HL-60 (cell line): ENCODE data around the gene NKAIN2.

Source experiments
- DNase-seq, 2 experiments: peaks; one replicate each; pipeline ENCODE4 v3.0.0-alpha.2; 2010 to 2020; ENCODE audit warnings: low read depth in 1 of 2, low spot score in 1 of 2
- H3K27ac ChIP-seq: fragments of 250-450 bp; sonication (Bioruptor Pico); replicated peaks from 2 replicates; pipeline ENCODE4 v1.5.1; 2020; ENCODE audit warnings: mild to moderate bottlenecking, moderate library complexity
- H3K27me3 ChIP-seq: fragments of 250-450 bp; sonication (Bioruptor Pico); 2 replicates; pipeline ENCODE4 v1.5.1; 2021; ENCODE audit warnings: mild to moderate bottlenecking, moderate library complexity; ENCODE audit not compliant: insufficient read depth, poor library complexity, severe bottlenecking
- H3K4me3 ChIP-seq: replicated peaks from 2 replicates; pipeline ENCODE4 v1.5.1; 2011; ENCODE audit warnings: mild to moderate bottlenecking, control low read depth, low read length; ENCODE audit not compliant: insufficient read depth
- GABPA ChIP-seq: IDR thresholded peaks from 2 replicates; pipeline ENCODE4 v1.6.1; 2012; ENCODE audit warnings: low read depth
- POLR2AphosphoS5 ChIP-seq: IDR thresholded peaks from 2 replicates; pipeline ENCODE4 v1.6.1; 2012; ENCODE audit warnings: low read depth
- SPI1 ChIP-seq: IDR thresholded peaks from 2 replicates; pipeline ENCODE4 v1.6.1; 2012; ENCODE audit warnings: low read depth, mild to moderate bottlenecking, borderline replicate concordance
- TF ChIP-seq, protein P1 (sequence below): IDR thresholded peaks from 2 replicates; pipeline ENCODE4 v1.6.1; 2012; ENCODE audit warnings: low read depth; ENCODE audit not compliant: insufficient replicate concordance
- TF ChIP-seq, protein P2 (sequence below): IDR thresholded peaks from one replicate; pipeline ENCODE4 v1.5.1; 2011; ENCODE audit warnings: low read length, control low read depth, inconsistent platforms; ENCODE audit not compliant: insufficient read depth

Gene NKAIN2

DNA sequence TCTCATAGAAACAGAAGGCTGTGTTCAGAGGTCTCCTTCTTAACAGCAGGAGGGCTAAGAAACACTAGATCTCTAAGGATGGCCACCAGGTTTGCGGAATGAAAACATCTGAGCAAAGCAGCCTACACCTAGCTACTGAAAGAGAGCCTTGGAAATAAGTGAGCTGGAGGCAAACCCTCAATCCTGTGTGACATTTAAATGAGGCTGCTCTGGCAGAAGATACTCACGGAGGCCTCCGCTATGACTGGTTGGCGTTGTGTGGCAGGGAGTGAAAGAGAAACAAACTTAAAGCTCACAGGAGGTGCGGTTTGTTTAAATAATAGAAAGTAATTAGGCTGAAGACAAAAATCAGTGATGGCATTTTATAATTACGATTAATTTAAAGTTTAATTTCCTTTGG is 996.6 kb downstream of the NKAIN2 start:
- DNase-seq = no peak

DNA sequence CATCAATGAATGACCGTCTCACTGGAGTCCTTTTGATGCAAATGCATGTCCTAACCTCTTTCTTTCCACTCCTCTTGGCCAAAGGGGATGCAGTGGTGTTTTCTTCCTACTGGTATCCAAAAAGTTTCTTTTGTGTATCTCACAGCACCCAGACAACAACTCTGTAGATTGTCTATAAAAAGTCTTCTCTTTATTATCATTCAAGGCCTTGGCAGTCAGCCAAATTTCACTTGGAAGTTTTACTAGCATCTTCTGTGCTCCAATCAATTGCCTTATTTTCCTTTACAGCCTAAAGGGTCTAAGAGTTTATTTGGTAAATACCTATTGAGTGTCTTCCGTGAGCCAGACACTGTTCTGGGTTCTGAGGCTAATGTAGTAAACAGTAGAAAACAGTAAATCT is 1008.4 kb downstream of the NKAIN2 start:
- no peak overlapping the region for H3K27ac ChIP-seq
- TF ChIP-seq, protein P1, sequence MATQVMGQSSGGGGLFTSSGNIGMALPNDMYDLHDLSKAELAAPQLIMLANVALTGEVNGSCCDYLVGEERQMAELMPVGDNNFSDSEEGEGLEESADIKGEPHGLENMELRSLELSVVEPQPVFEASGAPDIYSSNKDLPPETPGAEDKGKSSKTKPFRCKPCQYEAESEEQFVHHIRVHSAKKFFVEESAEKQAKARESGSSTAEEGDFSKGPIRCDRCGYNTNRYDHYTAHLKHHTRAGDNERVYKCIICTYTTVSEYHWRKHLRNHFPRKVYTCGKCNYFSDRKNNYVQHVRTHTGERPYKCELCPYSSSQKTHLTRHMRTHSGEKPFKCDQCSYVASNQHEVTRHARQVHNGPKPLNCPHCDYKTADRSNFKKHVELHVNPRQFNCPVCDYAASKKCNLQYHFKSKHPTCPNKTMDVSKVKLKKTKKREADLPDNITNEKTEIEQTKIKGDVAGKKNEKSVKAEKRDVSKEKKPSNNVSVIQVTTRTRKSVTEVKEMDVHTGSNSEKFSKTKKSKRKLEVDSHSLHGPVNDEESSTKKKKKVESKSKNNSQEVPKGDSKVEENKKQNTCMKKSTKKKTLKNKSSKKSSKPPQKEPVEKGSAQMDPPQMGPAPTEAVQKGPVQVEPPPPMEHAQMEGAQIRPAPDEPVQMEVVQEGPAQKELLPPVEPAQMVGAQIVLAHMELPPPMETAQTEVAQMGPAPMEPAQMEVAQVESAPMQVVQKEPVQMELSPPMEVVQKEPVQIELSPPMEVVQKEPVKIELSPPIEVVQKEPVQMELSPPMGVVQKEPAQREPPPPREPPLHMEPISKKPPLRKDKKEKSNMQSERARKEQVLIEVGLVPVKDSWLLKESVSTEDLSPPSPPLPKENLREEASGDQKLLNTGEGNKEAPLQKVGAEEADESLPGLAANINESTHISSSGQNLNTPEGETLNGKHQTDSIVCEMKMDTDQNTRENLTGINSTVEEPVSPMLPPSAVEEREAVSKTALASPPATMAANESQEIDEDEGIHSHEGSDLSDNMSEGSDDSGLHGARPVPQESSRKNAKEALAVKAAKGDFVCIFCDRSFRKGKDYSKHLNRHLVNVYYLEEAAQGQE = no peak
- TF ChIP-seq, protein P2, sequence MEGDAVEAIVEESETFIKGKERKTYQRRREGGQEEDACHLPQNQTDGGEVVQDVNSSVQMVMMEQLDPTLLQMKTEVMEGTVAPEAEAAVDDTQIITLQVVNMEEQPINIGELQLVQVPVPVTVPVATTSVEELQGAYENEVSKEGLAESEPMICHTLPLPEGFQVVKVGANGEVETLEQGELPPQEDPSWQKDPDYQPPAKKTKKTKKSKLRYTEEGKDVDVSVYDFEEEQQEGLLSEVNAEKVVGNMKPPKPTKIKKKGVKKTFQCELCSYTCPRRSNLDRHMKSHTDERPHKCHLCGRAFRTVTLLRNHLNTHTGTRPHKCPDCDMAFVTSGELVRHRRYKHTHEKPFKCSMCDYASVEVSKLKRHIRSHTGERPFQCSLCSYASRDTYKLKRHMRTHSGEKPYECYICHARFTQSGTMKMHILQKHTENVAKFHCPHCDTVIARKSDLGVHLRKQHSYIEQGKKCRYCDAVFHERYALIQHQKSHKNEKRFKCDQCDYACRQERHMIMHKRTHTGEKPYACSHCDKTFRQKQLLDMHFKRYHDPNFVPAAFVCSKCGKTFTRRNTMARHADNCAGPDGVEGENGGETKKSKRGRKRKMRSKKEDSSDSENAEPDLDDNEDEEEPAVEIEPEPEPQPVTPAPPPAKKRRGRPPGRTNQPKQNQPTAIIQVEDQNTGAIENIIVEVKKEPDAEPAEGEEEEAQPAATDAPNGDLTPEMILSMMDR = no peak
- TF ChIP-seq SPI1 (no peak), POLR2AphosphoS5 (no peak), GABPA (no peak)
- DNase-seq = no peak
- H3K27me3 ChIP-seq = no peaks in the 10 kb centered on the region
- no peak overlapping the region for H3K4me3 ChIP-seq

More for the DNA sequence above, 996.6 kb downstream of the NKAIN2 start:
- Histone ChIP-seq H3K27me3 (no peaks in the 10 kb centered on the region), H3K4me3 (no peak overlapping the region), H3K27ac (no peak overlapping the region)
- TF ChIP-seq GABPA (no peak), POLR2AphosphoS5 (no peak), SPI1 (no peak)
- TF ChIP-seq, protein P2 = no peak
- TF ChIP-seq, protein P1 = no peak

GRCh38 chr6:124819346-124819745 is 1015.7 kb downstream of the NKAIN2 start:
- peak; percentile 49; the same call in 1 of the 2 replicates for TF ChIP-seq SPI1
- TF ChIP-seq, protein P1 = no peak
- no peak overlapping the region for H3K27ac ChIP-seq
- H3K4me3 ChIP-seq = no peak overlapping the region
- DNase-seq = peak in 1 of 2 experiments; percentile 17
- H3K27me3 ChIP-seq = no peaks in the 10 kb centered on the region
